CD4-positive, CD25-positive, alpha-beta regulatory T cell (primary cell): Measurements from ENCODE around the gene GARNL3. TPM values are rescaled to one million over a fixed set of nuclear protein-coding genes. Genes with fewer than 3 reads are reported as not detected.

Source experiments
- ATAC-seq, 2 donors: fragments of 150-1000 bp; cut with Tn5 transposase; one replicate each; pipeline ENCODE4 v1.10.0; 2021; ENCODE audit warnings: low read depth in 2 of 2, moderate number of reproducible peaks in 2 of 2, moderate library complexity in 1 of 2
- DNase-seq, 3 donors: peaks; one replicate each; pipeline versions ENCODE4 v3.0.0 to v3.0.0-alpha.2; 2012 to 2022; ENCODE audit warnings: mixed read lengths in 1 of 3
- H3K27ac ChIP-seq: one replicate; pipeline ENCODE4 v1.7.0; 2013; ENCODE audit warnings: mild to moderate bottlenecking, low read length; ENCODE audit not compliant: insufficient read depth, poor library complexity, severe bottlenecking
- H3K27me3 ChIP-seq: one replicate; pipeline ENCODE4 v1.7.0; 2013; ENCODE audit warnings: low read length; ENCODE audit not compliant: control insufficient read depth, insufficient read depth
- H3K36me3 ChIP-seq: one replicate; pipeline ENCODE4 v1.7.0; 2013; ENCODE audit warnings: mild to moderate bottlenecking, low read length, moderate library complexity; ENCODE audit not compliant: control insufficient read depth, insufficient read depth
- H3K4me1 ChIP-seq: 2 replicates; pipeline ENCODE4 v1.7.0; 2013; ENCODE audit warnings: mild to moderate bottlenecking, low read length; ENCODE audit not compliant: insufficient read depth, control insufficient read depth, poor library complexity, severe bottlenecking
- H3K4me3 ChIP-seq: one replicate; pipeline ENCODE4 v1.7.0; 2013; ENCODE audit warnings: low read depth, mild to moderate bottlenecking, low read length, moderate library complexity
- H3K9me3 ChIP-seq, 2 experiments: 1 replicate in 1 of 2; 2 replicates in 1 of 2; pipeline ENCODE4 v1.7.0; 2013; ENCODE audit warnings: low read length in 2 of 2, mild to moderate bottlenecking in 1 of 2, moderate library complexity in 1 of 2; ENCODE audit not compliant: control insufficient read depth in 2 of 2
- H3K27ac Mint-ChIP-seq, 3 donors: one replicate each; pipeline ENCODE4 v1.8.0; 2020 to 2022; ENCODE audit warnings: mild to moderate bottlenecking in 3 of 3, mixed read lengths in 3 of 3, moderate library complexity in 2 of 3
- H3K27me3 Mint-ChIP-seq: one replicate; pipeline ENCODE4 v1.8.0; 2022; ENCODE audit warnings: mild to moderate bottlenecking, mixed read lengths
- H3K36me3 Mint-ChIP-seq: one replicate; pipeline ENCODE4 v1.8.0; 2020; ENCODE audit warnings: mixed read lengths
- H3K4me1 Mint-ChIP-seq, 4 donors: one replicate each; pipeline ENCODE4 v1.8.0; 2020 to 2022; ENCODE audit warnings: mixed read lengths in 4 of 4, mild to moderate bottlenecking in 1 of 4
- H3K4me3 Mint-ChIP-seq, 4 donors: one replicate each; pipeline ENCODE4 v1.8.0; 2020 to 2022; ENCODE audit warnings: mild to moderate bottlenecking in 4 of 4, mixed read lengths in 4 of 4, moderate library complexity in 3 of 4
- H3K9me3 Mint-ChIP-seq, 7 donors: one replicate each; pipeline ENCODE4 v1.8.0; 2020 to 2022; ENCODE audit warnings: mixed read lengths in 7 of 7, mild to moderate bottlenecking in 3 of 7, moderate library complexity in 2 of 7
- polyA plus RNA-seq, 4 donors: library from polyadenylated mRNA; unstranded; fragments of 300-500 nt; fragmentation: Illumina TruSeq; gene quantifications; one replicate each; pipeline ENCODE4 v1.2.3, GENCODE V29; 2021
- total RNA-seq: library from RNA; stranded (reverse); gene quantifications from one replicate; pipeline ENCODE4 v1.2.3, GENCODE V29; 2022

Gene GARNL3
- total and polyA plus RNA-seq, 5 donors from 2014 or later: 0.69 to 4.3 (median 0.99) TPM; not detected in 2

- H3K9me3 ChIP-seq: no peaks in the 10 kb centered on the region
- DNase-seq: peak in 1 of 3 donors; percentile 23
- no peak for ATAC-seq
- Mint-ChIP-seq H3K9me3 (no peaks in the 10 kb centered on the region), H3K27ac (peak overlapping the region; percentile 23 to 76 (median 34)), H3K4me3 (peak overlapping the region; percentile 1 to 99 (median 98)), H3K36me3 (peaks cover 20% of the 10 kb centered on the region), H3K27me3 (no peaks in the 10 kb centered on the region), H3K4me1 (peaks cover 17 to 65% (median 39%) of the 10 kb centered on the region in 4 donors)
- no peak overlapping the region for H3K27ac ChIP-seq
- H3K36me3 ChIP-seq: peaks cover 23% of the 10 kb centered on the region
- no peaks in the 10 kb centered on the region for H3K27me3 ChIP-seq
- H3K4me3 ChIP-seq: no peak overlapping the region
- peaks cover 23% of the 10 kb centered on the region for H3K4me1 ChIP-seq
These were observed 162.2 kb downstream of the GARNL3 start for GRCh38 chr9:127426756-127427155.

DNA sequence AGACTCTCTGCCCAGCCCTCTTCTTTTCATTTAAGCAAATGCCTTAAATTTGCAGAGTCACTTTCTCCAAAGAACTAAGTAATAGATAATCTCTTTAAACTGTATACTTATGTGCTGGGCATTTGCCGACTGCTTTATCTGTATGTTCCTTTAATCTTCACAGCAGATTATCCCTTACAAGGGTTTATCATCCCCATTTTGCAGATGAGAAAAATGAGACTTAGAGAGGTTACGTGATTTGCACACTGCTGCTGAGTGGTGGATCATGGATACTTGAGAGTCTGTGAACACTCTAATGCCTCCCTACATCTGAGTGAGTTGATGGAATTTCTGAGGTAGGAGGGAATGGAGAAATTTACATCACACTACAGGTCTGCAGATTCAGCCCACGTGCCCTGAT lies 163.8 kb downstream of the GARNL3 start:
- Mint-ChIP-seq H3K27ac (no peak overlapping the region), H3K27me3 (no peaks in the 10 kb centered on the region), H3K36me3 (peaks cover 29% of the 10 kb centered on the region), H3K4me3 (peak overlapping the region in 2 of 4 donors; percentile 43 to 51), H3K4me1 (peaks cover 17 to 55% (median 37%) of the 10 kb centered on the region in 4 donors), H3K9me3 (no peaks in the 10 kb centered on the region)
- Histone ChIP-seq H3K36me3 (peaks cover 27% of the 10 kb centered on the region), H3K27ac (no peak overlapping the region), H3K27me3 (no peaks in the 10 kb centered on the region), H3K4me3 (no peak overlapping the region), H3K4me1 (peaks cover 17% of the 10 kb centered on the region), H3K9me3 (no peaks in the 10 kb centered on the region)
- ATAC-seq (no peak), DNase-seq (no peak)

DNA sequence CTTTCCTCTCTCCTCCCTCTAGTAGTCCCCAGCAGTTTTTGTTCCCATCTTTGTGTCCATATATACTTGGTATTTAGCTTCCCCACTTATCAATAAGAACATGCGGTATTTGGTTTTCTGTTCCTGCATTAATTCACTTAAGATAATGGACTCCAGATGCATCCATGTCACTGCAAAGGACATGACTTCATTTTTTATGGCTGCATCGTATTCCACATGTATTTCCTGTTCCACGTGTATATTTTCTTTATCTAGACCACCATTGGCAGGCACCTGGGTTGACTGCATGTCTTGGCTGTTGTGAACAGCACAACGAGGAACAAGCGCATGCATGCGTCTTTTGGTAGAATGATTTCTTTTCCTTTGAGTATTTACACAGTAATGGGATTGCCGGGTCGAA lies 165.8 kb downstream of the GARNL3 start:
- no peak for ATAC-seq
- Mint-ChIP-seq H3K9me3 (peaks cover 0 to 2% (median 0%) of the 10 kb centered on the region in 7 donors), H3K27ac (no peak overlapping the region), H3K27me3 (no peaks in the 10 kb centered on the region), H3K4me3 (peak overlapping the region in 2 of 4 donors; percentile 27 to 53), H3K36me3 (peaks cover 39% of the 10 kb centered on the region), H3K4me1 (peaks cover 12 to 36% (median 28%) of the 10 kb centered on the region in 4 donors)
- H3K27ac ChIP-seq: no peak overlapping the region
- no peaks in the 10 kb centered on the region for H3K9me3 ChIP-seq
- H3K27me3 ChIP-seq: no peaks in the 10 kb centered on the region
- DNase-seq: no peak
- no peak overlapping the region for H3K4me3 ChIP-seq
- peaks cover 1% of the 10 kb centered on the region for H3K4me1 ChIP-seq
- H3K36me3 ChIP-seq: peaks cover 46% of the 10 kb centered on the region

- peaks cover 5 to 18% (median 12%) of the 10 kb centered on the region in 4 donors for H3K4me1 Mint-ChIP-seq
- peak overlapping the region in 2 of 3 donors; percentile 72 to 88 for H3K27ac Mint-ChIP-seq
- peak overlapping the region; percentile 37 for H3K27ac ChIP-seq
These were observed 173.1 kb downstream of the GARNL3 start for GRCh38 chr9:127437497-127438264.

GRCh38 chr9:127438394-127438793 lies 173.8 kb downstream of the GARNL3 start:
- no peak for ATAC-seq
- Histone ChIP-seq H3K4me1 (peaks cover 15% of the 10 kb centered on the region), H3K36me3 (peaks cover 80% of the 10 kb centered on the region), H3K9me3 (no peaks in the 10 kb centered on the region), H3K27me3 (no peaks in the 10 kb centered on the region), H3K27ac (no peak overlapping the region), H3K4me3 (no peak overlapping the region)
- Mint-ChIP-seq H3K9me3 (peaks cover 0 to 6% (median 0%) of the 10 kb centered on the region in 7 donors), H3K4me3 (no peak overlapping the region), H3K4me1 (peaks cover 5 to 17% (median 10%) of the 10 kb centered on the region in 4 donors), H3K27me3 (no peaks in the 10 kb centered on the region), H3K36me3 (peaks cover 40% of the 10 kb centered on the region), H3K27ac (peak overlapping the region; percentile 56 to 72 (median 62))
- DNase-seq: no peak

More at GRCh38 chr9:127437497-127438264, 173.1 kb downstream of the GARNL3 start:
- peak; percentile 57 to 74 for ATAC-seq
- Histone ChIP-seq H3K27me3 (no peaks in the 10 kb centered on the region), H3K4me1 (peaks cover 15% of the 10 kb centered on the region), H3K4me3 (no peak overlapping the region), H3K36me3 (peaks cover 79% of the 10 kb centered on the region), H3K9me3 (no peaks in the 10 kb centered on the region)
- Mint-ChIP-seq H3K4me3 (peak overlapping the region in 3 of 4 donors; percentile 16 to 70 (median 33)), H3K27me3 (no peaks in the 10 kb centered on the region), H3K36me3 (peaks cover 46% of the 10 kb centered on the region), H3K9me3 (peaks cover 0 to 6% (median 0%) of the 10 kb centered on the region in 7 donors)
- peak in 2 of 3 donors; percentile 13 to 31 for DNase-seq

Other genes starting within 250 kb of the GARNL3 start
- not detected for gene ANGPTL2, start 142.1 kb upstream of the GARNL3 start, total RNA-seq
- gene ANGPTL2, start 142.1 kb upstream of the GARNL3 start, polyA plus RNA-seq: not detected
- gene SLC2A8, start 132.4 kb downstream of the GARNL3 start, total RNA-seq: 15.6 TPM
- gene SLC2A8, start 132.4 kb downstream of the GARNL3 start, polyA plus RNA-seq: 10 to 100 TPM in 2 of 4 donors, 1 to 10 TPM in 2; 5.5 to 14.7 (median 8.0) TPM
- gene ZNF79, start 159.6 kb downstream of the GARNL3 start, total RNA-seq: 9.0 TPM
- 1 to 10 TPM; 3.4 to 7.8 (median 6.7) TPM for gene ZNF79, start 159.6 kb downstream of the GARNL3 start, polyA plus RNA-seq
- 1,070 TPM for gene RPL12, start 186.6 kb downstream of the GARNL3 start, total RNA-seq
- 1,000 to 10,000 TPM; 1,415 to 2,269 (median 1,793) TPM for gene RPL12, start 186.6 kb downstream of the GARNL3 start, polyA plus RNA-seq
- 24.0 TPM for gene LRSAM1, start 186.7 kb downstream of the GARNL3 start, total RNA-seq
- gene LRSAM1, start 186.7 kb downstream of the GARNL3 start, polyA plus RNA-seq: 1 to 10 TPM; 3.9 to 7.2 (median 5.2) TPM